Stimulated activated CD8-positive, alpha-beta memory T cell treated with anti-CD3 and anti-CD28 coated beads, Interleukin-12 subunit alpha, Interleukin-12 subunit beta, amount 100 ng/mL, for 4 hours (primary cell): Measurements from ENCODE around the gene CHST8.
"Not testable (repeated sequence)": the region's sequence is repeated elsewhere in the genome, so short reads cannot be mapped to it uniquely, and the experiment has no call there.

Experiments used
- DNase-seq: peaks from one replicate; pipeline ENCODE4 v3.0.0-alpha.2; 2020; ENCODE audit warnings: low read depth

The CHST8 gene

GRCh38 chr19:33644284-33644836 is 22.6 kb downstream of the CHST8 start:
- DNase-seq = no peak

- DNase-seq = no peak
These were observed 24.6 kb downstream of the CHST8 start for GRCh38 chr19:33646306-33646705.

GRCh38 chr19:33647146-33647545 is 25.4 kb downstream of the CHST8 start:
- no peak for DNase-seq

- DNase-seq = no peak
These were observed 28.0 kb downstream of the CHST8 start for GRCh38 chr19:33649627-33650305.

GRCh38 chr19:33653684-33654083 is 31.9 kb downstream of the CHST8 start:
- no peak for DNase-seq

GRCh38 chr19:33654840-33655508 is 33.2 kb downstream of the CHST8 start:
- DNase-seq = no peak

GRCh38 chr19:33659835-33660234 is 38.1 kb downstream of the CHST8 start:
- no peak for DNase-seq

- DNase-seq = no peak
These were observed 38.8 kb downstream of the CHST8 start for GRCh38 chr19:33660410-33661124.

GRCh38 chr19:33661336-33661735 is 39.6 kb downstream of the CHST8 start:
- DNase-seq = no peak

- no peak for DNase-seq
These were observed 40.8 kb downstream of the CHST8 start for GRCh38 chr19:33662391-33663092.

GRCh38 chr19:33663316-33663715 is 41.6 kb downstream of the CHST8 start:
- not testable (repeated sequence) for DNase-seq

GRCh38 chr19:33664744-33665143 is 43.0 kb downstream of the CHST8 start:
- no peak for DNase-seq

- no peak for DNase-seq
These were observed 44.2 kb downstream of the CHST8 start for GRCh38 chr19:33665776-33666595.

- no peak for DNase-seq
These were observed 45.4 kb downstream of the CHST8 start for GRCh38 chr19:33667141-33667650.

- no peak for DNase-seq
These were observed 46.1 kb downstream of the CHST8 start for GRCh38 chr19:33667881-33668280.

- no peak for DNase-seq
These were observed 47.2 kb downstream of the CHST8 start for GRCh38 chr19:33668968-33669367.

- DNase-seq = no peak
These were observed 47.6 kb downstream of the CHST8 start for GRCh38 chr19:33669376-33669775.

- DNase-seq = no peak
These were observed 48.6 kb downstream of the CHST8 start for GRCh38 chr19:33670398-33670797.

- no peak for DNase-seq
These were observed 49.5 kb downstream of the CHST8 start for GRCh38 chr19:33671211-33671610.

- no peak for DNase-seq
These were observed 51.6 kb downstream of the CHST8 start for GRCh38 chr19:33673258-33673875.
